Stimulated activated CD8-positive, alpha-beta memory T cell treated with anti-CD3 and anti-CD28 coated beads, Interleukin-15, amount 100 ng/mL, for 24 hours (primary cell): ENCODE results near the gene AMHR2.
"Not testable (repeated sequence)": the region's sequence is repeated elsewhere in the genome, so short reads cannot be mapped to it uniquely, and the experiment has no call there.

Experiments used
- DNase-seq: peaks from one replicate; pipeline ENCODE4 v3.0.0-alpha.2; 2020; ENCODE audit warnings: low read depth

AMHR2 gene

DNA sequence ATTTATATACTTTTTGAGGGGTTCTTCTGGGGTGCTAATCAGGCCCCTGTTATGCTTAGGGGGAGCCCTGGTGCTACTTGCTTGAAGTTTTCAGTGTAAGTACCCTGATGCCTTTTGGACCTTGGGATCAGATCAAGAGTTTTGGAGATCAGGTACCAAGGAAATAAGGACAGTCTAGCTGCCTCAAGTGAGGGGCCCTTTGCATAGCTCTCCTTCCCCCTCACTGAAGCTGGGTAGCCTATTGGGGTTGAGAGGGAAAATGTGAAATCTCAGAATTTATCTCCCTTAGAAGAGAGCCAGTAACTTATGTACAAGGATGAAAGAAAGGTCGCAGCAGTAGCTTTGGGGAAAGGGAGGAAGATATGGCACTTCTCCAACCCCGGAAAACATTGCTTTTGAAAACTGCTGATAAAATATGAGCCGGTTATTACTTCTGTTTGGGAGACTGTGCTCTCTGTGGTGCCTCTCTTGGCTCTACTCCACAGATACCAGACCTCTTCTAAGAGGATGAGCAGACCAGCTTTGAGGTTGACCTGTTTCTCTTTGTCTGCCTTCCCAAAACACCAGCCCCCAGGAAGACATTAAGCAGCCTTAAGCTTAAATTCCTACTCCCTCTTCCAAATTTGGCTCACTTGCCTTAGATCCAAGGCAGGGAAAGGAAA lies 8.8 kb upstream of the AMHR2 start:
- DNase-seq: no peak

DNA sequence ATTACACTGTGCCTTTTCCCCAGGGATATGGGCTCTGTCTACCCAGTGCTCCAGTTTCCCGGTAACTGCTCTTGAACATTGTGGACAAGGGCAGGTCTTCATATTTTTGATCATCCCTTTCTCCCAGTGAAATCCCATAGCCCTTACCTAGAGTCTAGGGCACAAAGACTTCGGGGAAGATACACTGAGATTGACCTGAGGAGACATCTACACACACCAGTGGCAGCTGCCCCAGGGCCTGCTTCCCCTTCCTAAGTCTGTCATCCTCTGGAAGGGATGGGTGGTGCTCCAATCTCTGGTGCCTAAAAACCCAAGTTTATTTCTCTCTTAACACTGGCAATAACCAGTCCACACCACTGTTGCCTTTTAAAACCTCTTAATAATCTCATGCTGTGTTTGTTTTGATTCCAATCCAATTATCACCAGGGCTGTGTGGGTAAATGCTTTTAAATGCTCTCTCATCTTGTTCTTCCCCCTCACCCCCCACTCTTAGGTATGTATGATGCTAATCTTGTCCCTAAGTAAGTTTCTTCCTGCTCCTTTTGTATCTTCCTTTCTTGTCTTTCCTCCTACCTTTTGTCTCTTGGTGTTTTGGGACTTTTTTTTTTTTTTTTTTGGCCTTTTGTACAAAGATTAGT lies 7.8 kb upstream of the AMHR2 start:
- DNase-seq: not testable (repeated sequence)

DNA sequence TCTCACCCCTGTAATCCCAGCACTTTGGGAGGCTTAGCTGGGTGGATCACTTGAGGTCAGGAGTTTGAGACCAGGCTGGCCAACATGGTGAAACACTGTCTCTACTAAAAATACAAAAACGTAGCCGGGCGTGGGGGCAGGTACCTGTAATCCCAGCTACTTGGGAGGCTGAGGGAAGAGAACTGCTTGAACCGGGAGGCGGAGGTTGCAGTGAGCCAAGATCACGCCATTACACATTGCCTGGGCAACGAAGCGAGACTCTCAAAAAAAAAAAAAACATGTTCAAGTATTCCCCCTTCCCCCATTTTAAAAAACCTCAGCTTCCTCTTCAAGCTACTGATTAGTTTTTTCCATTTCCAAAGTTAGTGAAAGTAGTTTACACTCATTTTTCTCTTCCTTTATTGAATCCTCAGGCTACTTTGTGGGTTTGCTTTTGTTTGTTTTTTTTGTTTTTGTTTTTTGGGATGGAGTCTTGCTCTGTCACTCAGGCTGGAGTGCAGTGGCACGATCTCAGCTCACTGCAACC lies 6.3 kb upstream of the AMHR2 start:
- DNase-seq: not testable (repeated sequence)

DNA sequence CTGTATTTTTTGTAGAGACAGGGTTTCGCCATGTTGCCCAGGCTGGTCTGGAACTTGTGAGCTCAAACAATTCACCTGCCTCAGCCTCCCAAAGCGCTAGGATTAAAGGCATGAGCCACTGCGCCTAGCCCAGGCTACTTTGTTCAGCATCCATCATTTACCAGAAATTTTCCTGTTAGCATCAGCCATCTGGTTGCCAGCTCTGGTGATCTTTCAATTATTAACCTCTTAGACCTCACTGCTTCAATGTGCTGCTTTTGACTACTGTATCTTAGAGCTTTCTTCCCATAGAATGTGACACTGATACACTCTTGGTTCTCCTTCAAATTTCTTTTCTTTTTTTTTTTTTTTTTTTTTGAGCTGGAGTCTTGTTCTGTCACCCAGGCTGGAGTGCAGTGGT lies 5.4 kb upstream of the AMHR2 start:
- DNase-seq: no peak

DNA sequence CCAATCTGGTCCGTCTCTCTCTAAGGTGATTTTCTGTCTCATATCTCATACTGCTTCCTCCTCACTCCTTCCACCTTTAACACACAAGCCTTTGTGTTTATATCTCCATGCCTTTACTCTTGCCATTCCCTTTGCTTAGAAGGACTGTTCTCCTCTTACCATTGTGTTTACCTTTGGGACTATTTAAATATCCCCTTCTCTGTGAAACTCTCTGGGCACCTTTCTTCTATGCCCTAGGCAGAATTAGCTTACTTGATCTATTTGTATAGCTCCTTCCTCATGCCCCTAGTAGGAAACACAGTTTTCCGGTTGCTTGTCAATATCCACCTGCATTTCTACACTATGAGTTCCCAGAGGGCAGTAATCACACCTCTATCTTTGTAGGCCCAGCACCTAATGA lies 3.9 kb upstream of the AMHR2 start:
- DNase-seq: no peak

DNA sequence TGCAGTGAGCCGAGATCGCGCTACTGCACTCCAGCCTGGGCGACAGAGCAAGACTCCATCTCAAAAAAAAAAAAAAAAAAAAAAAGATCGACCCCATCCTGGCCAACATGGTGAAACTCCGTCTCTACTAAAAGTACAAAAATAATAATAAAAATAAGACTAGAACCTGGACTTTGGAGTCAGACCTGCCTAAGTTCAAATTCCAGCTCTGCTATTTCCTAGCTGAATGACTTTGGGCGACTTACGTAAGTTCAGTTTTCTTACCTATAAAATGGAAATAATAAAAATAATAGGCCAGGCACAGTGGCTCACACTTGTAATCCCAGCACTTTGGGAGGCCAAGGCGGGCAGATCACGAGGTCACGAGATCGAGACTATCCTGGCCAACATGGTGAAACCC lies 1.4 kb upstream of the AMHR2 start:
- DNase-seq: not testable (repeated sequence)

DNA sequence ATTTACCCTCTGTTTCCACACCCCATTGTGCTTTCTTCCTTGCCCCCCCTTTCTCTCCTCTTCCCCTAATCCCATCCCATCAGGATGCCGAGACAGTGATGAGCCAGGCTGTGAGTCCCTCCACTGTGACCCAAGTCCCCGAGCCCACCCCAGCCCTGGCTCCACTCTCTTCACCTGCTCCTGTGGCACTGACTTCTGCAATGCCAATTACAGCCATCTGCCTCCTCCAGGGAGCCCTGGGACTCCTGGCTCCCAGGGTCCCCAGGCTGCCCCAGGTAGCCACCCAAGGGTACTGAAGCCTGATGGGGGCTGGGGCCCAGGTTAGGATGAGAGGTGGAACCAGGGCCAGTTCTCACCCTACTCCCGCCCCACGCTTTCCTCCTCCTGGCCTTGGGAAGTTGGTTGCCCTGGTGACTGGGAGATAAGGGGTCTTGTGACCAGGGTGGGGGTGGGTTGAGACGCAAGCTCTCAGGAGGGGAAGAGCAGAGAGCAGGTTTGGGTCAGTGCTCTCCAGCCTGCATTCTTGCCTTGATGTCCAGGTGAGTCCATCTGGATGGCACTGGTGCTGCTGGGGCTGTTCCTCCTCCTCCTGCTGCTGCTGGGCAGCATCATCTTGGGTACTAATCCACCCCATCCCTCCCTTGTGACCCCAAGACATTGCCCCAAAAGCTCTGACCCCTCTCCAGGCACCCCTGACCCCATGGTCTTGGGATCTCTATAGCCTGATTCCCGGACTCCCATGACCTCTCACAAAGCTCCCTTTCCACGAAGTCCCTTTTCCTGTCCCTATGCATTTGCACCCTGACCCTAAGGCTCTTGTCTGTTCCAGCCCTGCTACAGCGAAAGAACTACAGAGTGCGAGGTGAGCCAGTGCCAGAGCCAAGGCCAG lies 1.2 kb downstream of the AMHR2 start:
- no peak for DNase-seq

DNA sequence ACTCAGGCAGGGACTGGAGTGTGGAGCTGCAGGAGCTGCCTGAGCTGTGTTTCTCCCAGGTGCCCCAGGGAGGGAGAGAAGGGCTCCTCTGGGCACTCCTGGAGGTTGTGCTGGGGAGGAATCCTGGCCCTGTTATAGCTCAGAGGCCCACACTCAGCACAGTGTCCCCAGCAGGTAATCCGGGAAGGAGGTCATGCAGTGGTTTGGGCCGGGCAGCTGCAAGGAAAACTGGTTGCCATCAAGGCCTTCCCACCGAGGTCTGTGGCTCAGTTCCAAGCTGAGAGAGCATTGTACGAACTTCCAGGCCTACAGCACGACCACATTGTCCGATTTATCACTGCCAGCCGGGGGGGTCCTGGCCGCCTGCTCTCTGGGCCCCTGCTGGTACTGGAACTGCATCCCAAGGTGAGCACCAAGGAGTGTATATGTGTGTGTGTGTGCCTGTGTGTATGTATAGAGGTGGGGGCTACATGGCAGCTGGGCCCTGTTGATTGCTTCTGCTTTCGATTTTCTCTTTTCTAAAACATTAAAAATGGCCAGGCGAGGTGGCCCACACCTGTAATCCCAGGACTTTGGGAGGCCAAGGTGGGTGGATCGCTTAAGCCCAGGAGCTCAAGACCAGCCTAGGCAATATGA lies 2.0 kb downstream of the AMHR2 start:
- DNase-seq: no peak

DNA sequence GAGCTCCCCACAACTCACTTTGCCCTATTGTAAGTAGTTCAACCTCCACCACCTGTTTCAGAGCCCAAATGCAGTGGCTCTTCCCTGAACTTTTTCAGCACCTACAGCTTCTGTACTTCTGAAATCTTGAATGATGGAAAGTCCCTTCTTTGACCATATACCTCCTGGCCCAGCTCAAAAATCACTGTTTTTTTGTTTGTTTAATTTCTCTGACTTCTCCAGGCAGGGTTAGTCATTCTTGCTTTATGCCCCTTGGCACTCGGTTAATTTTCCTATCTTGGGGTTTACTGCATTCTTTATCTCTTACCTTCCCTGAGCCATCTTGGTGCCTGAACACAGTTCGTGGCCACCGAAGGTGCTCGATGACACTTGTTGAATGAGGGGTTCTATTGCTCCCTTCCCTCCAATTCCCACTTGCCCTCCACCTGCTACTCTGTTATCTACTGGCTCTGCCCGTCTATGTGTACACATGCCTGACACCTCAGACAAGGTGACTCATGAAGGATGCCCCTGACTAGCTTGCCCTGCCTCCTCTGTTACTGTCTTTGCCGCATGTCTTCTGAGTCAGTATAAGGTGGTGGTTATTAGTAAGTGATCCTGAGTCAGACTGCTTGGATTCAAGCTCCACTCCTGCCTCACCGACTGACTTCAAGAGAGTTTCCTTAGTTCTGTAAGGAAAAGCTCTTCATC lies 4.4 kb downstream of the AMHR2 start:
- no peak for DNase-seq

DNA sequence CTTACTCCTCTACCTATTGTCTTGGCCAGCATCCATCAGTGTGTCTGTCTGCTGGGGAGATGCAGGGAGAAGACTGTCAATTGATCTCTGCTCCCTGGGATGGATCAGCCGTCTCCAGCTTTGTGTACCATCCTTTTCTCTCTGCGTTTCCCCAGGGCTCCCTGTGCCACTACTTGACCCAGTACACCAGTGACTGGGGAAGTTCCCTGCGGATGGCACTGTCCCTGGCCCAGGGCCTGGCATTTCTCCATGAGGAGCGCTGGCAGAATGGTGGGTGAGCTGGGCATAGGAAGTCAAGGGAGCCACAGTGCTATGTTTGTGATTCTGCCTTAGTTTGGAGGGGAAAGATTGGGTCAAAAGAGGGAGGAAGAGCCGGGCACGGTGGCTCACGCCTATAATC lies 5.1 kb downstream of the AMHR2 start:
- DNase-seq: no peak

DNA sequence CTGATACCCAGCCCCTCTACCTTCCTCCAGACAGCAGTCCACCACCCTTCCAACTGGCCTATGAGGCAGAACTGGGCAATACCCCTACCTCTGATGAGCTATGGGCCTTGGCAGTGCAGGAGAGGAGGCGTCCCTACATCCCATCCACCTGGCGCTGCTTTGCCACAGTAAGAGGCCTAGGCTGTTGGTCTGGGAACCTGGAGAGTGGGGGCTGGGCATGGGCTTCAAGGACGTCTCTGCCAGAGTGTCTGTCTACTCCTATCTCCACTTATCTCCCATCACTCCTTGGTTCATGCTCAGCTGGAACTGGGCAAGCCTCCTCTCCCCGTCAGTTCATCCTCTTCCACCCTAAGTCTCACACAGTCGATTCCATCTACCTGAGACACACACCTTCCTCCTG lies 6.5 kb downstream of the AMHR2 start:
- DNase-seq: no peak

DNA sequence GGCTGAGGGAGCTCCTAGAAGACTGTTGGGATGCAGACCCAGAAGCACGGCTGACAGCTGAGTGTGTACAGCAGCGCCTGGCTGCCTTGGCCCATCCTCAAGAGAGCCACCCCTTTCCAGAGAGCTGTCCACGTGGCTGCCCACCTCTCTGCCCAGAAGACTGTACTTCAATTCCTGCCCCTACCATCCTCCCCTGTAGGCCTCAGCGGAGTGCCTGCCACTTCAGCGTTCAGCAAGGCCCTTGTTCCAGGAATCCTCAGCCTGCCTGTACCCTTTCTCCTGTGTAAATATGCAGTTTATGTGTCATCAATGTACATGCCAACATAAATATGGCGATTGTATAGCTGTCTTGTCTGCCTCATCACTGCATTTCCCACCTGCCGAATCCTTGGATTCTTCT lies 7.5 kb downstream of the AMHR2 start:
- DNase-seq: no peak

DNA sequence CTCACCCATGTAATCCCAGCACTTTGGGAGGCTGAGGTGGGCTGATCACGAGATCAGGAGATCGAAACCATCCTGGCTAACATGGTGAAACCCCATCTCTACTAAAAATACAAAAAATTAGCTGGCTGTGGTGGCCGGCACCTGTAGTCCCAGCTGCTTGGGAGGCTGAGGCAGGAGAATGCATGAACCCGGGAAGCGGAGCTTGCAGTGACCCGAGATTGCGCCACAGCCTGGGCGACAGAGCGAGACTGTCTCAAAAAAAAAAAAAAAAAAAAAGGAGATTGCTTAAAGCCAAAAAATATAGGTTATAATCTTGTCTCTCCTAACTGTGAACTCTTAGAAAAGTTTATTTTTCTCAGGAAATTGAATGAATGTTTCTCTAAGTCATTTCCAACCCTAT lies 11.7 kb downstream of the AMHR2 start:
- DNase-seq: not testable (repeated sequence)

DNA sequence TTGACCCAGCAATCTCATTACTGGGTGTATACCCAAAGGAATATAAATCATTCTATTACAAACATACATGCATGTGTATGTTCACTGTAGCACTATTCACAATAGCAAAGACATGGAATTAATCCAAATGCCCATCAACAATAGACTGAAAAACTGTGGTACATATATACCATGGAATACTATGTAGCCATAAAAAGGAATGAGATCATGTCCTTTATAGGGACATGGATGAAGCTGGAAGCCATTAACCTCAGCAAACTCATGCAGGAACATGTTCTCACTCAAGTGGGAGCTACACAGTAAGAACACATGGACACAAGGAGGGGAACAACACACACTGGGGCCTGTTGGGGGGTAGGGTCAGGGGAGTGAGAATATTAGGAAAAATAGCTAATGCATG lies 15.9 kb downstream of the AMHR2 start:
- not testable (repeated sequence) for DNase-seq

DNA sequence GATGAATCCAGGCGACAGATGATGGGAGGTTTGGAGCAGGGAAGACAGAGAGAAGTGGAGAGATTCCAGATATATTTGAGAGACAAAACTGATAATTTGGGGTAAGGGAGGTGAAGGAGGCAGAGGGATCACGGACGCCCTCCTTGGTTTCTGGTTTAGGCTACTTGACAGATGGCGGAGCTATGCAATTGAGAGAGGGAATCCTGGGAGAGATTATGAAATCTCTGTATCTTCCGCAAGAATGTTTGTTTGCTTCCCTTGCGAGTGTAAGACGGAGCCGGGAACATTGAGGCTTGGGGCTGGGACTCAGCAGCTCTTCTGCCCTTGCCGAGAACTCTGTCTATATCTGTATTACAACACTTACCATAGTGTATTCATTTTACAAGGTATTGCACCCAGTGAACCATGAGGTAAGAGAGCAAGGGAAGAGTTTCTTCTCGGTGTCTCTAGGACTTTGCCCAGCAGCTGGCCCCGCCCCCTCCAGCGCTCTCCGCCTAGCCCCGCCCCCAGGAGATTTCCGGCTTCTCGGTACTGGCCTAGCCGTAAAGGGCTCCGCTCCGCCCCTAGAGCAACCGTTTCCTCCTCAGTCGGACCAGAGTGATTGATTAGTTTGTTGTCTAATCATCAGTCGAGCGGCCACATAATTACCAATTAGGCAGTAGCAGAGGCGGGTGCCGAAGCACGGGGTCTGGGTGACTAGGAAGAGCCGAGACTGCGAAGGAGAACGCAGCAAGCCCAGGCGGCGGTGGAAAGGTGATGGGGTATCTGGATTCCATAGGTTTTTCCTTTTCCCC lies 17.6 kb downstream of the AMHR2 start, which contains the start of gene PRR13:
PRR13 (plus strand) TSS at position 695 of the 794 bp plus-strand sequence. CDS start 981 bp downstream, outside the sequence.
- DNase-seq: peak; percentile 90

DNA sequence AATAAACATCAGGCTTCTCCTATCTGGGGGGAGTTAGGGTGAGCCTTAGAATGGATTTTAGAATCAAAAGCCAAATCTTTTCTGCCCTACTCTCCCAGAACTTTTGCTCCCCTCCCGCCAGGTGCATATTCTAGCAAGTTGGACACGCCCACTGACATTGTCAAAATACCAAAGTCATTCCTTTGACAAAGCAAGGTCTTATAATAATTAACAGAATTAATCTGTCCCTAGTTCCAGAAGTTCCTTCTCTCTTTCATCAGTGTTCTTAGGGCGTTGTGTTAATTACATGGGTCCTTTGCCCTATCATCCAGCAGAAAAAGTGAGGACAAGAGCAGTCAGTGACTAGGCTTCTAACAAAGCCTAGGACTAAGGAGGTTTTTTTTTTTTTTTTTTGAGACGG lies 20.3 kb downstream of the AMHR2 start:
- no peak for DNase-seq

DNA sequence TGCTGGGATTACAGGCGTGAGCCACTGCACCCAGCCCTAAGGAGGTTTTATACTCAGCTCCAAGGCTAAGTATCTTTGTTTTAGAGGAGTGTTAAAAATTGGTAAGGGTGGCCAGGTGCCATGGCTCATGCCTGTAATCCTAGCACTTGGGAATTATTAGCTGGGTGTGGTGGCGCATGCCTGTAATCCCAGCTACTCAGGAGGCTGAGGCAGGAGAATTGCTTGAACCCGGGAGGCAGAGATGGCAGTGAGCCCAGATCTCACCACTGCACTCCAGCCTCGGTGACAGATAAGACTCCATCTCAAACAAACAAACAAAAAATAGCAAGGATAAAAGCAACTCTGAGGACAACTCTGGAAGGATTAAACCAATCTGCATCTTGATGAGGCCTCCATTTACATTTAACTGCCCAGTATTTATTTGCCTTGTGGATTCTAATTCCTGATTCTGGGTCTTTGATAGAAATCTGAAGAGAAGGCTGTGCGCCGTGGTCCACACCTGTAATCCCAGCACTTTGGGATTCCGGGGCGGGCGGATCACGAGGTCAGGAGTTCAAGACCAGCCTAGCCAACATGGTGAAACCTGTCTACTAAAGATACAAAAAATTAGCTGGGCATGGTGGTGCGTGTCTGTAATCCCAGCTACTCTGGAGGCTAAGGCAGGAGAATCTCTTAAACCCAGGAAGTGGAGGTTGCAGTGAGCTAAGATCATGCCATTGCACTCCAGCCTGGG lies 21.1 kb downstream of the AMHR2 start:
- DNase-seq: not testable (repeated sequence)

DNA sequence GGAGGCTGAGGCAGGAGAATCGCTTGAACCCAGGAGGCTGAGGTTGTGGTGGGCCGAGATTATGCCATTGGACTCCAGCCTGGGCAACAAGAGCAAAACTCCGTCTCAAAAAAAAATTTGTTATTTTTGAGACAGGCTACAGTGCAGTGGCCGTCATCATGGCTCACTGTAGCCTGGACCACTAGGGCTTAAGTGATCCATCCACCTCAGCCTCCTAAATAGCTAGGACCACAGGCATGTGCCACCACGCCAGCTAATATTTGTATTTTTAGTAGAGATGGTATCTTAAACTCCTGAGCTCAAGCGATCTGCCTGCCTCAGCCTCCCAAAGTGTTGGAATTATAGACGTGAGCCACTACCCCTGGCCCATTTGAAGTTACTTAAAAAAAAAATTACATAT lies 27.3 kb downstream of the AMHR2 start:
- DNase-seq: no peak

DNA sequence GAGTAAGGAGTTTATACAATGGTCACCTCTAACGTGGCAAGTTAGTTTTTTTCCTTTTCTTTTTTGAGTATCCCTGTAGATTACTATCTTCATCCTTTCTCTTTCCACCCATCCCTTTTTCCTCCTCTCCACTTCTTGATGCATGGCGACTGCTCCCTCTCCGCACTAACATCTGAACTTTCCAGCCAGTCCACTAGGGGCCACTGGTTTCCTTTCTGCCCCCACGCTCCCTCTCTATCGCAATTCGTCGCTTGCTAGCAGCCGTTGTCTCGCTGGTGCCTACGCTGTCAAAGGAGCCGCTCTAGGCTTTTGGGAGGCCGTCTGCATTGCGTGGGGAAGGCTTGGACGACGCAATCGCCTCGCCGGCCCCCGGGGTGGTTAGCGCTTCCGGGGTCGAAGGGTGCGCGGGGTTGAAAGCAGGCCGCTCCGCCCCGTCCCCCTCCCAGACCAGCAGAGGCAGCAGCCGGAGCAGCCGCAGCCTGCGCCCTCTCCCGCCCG lies 28.1 kb downstream of the AMHR2 start, which contains the start of gene PCBP2:
PCBP2 (plus strand) TSS at position 442 of the 498 bp plus-strand sequence. CDS start 2,699 bp downstream, outside the sequence.
- peak; percentile 87 for DNase-seq
